A549 (cell line): ENCODE data around the gene PI4KA. TPM values are rescaled to one million over a fixed set of nuclear protein-coding genes. Genes with fewer than 3 reads are reported as not detected.

Source experiments
- ATAC-seq, 2 experiments: fragments of 200-7000 bp in 1 of 2; fragments of >200 bp in 1 of 2; cut with Nextera tagmentation in 1 of 2; cut with Tn5 transposase in 1 of 2; 3 replicates each; pipeline versions ENCODE4 v1.8.0 to v1.9.1; 2018 to 2020; ENCODE audit warnings: mild to moderate bottlenecking in 1 of 2, moderate library complexity in 1 of 2
- CTCF ChIA-PET: fragments of 300-600 bp; sonication (Branson Sonifier 250); formaldehyde crosslinking; extraction: SDS; loops from one replicate; lab custom pipeline; 2021; ENCODE audit warnings: antibody characterized with exemption, inconsistent platforms; lab: Yijun Ruan, JAX
- POLR2A ChIA-PET: fragments of 350-600 bp; formaldehyde crosslinking; extraction: SDS; loops from one replicate; lab custom pipeline; 2021; ENCODE audit warnings: antibody characterized with exemption, inconsistent platforms; lab: Yijun Ruan, JAX
- DNase-seq, 2 experiments: peaks; one replicate each; pipeline versions ENCODE4 v3.0.0 to v3.0.0-alpha.2; 2011 to 2016; ENCODE audit warnings: low read depth in 1 of 2, low spot score in 1 of 2
- FAIRE-seq: peaks from 2 replicates; lab custom pipeline; 2011; peaks lifted over from hg19 to GRCh38; lab: Jason Lieb, UNC
- H3K27ac ChIP-seq, 2 experiments: fragments of >200 bp; sonication (Bioruptor Twin); formaldehyde crosslinking; 3 replicates each; pipeline ENCODE4 v1.5.1; 2016 to 2017
- H3K4me1 ChIP-seq: fragments of >200 bp; sonication (Bioruptor Twin); formaldehyde crosslinking; 3 replicates; pipeline ENCODE4 v1.6.1; 2016
- H3K4me2 ChIP-seq: fragments of >200 bp; sonication (Bioruptor Twin); formaldehyde crosslinking; 3 replicates; pipeline ENCODE4 v1.6.1; 2016
- H3K4me3 ChIP-seq: fragments of >200 bp; sonication (Bioruptor Twin); formaldehyde crosslinking; 3 replicates; pipeline ENCODE4 v1.5.1; 2016
- H3K9me3 ChIP-seq: fragments of >200 bp; sonication (Bioruptor Twin); formaldehyde crosslinking; 3 replicates; pipeline ENCODE4 v1.6.1; 2016
- BHLHE40 ChIP-seq: IDR thresholded peaks from 2 replicates; pipeline ENCODE4 v1.6.1; 2012; ENCODE audit warnings: low read depth, low read length, inconsistent platforms
- CEBPB ChIP-seq, 2 experiments: fragments of >200 bp in 1 of 2; sonication (Bioruptor Twin) in 1 of 2; formaldehyde crosslinking in 1 of 2; IDR thresholded peaks; 2 replicates each; pipeline ENCODE4 v1.6.1; 2012 to 2016
- EHF ChIP-seq: fragments of 250-450 bp; sonication (Bioruptor Pico); IDR thresholded peaks from 2 replicates; pipeline ENCODE4 v1.5.0; 2020; ENCODE audit warnings: mild to moderate bottlenecking
- EHMT2 ChIP-seq: fragments of 200-600 bp; sonication (generic); IDR thresholded peaks from 2 replicates; pipeline ENCODE4 v1.6.1; 2016; ENCODE audit warnings: antibody characterized with exemption, low read depth, mild to moderate bottlenecking, moderate library complexity
- EP300 ChIP-seq, 2 experiments: fragments of >200 bp; sonication (Bioruptor Twin); formaldehyde crosslinking; IDR thresholded peaks; 2 replicates in 1 of 2; 3 replicates in 1 of 2; pipeline ENCODE4 v1.6.1; 2016 to 2017
- ESRRA ChIP-seq: fragments of 150-350 bp; IDR thresholded peaks from 2 replicates; pipeline ENCODE4 v1.6.1; 2014; ENCODE audit warnings: mild to moderate bottlenecking, low read length, borderline replicate concordance
- HOXB13 ChIP-seq: fragments of 250-450 bp; sonication (Bioruptor Pico); IDR thresholded peaks from 2 replicates; pipeline ENCODE4 v1.5.0; 2020; ENCODE audit warnings: low read depth, mild to moderate bottlenecking, moderate library complexity
- HOXB5 ChIP-seq: fragments of 250-450 bp; sonication (Bioruptor Pico); IDR thresholded peaks from 2 replicates; pipeline ENCODE4 v1.5.0; 2020; ENCODE audit warnings: mild to moderate bottlenecking, moderate library complexity
- JUN ChIP-seq, 2 experiments: fragments of >200 bp; sonication (Bioruptor Twin); formaldehyde crosslinking; IDR thresholded peaks; 2 replicates in 1 of 2; 3 replicates in 1 of 2; pipeline ENCODE4 v1.6.1; 2016 to 2017
- JUNB ChIP-seq: fragments of >200 bp; sonication (Bioruptor Twin); formaldehyde crosslinking; IDR thresholded peaks from 2 replicates; pipeline ENCODE4 v1.6.1; 2016
- MAFK ChIP-seq: fragments of 450-650 bp; IDR thresholded peaks from 2 replicates; pipeline ENCODE4 v1.6.1; 2014; ENCODE audit not compliant: partially characterized antibody
- MYC ChIP-seq: IDR thresholded peaks from 2 replicates; pipeline ENCODE4 v1.6.1; 2012; ENCODE audit warnings: mild to moderate bottlenecking, inconsistent platforms, low read length, improper control_type of control experiment, borderline replicate concordance
- NFE2L2 ChIP-seq: fragments of 150-350 bp; conservative IDR thresholded peaks from 2 replicates; pipeline ENCODE4 v1.6.1; 2014; ENCODE audit warnings: low read length
- RFX5 ChIP-seq: fragments of 450-650 bp; IDR thresholded peaks from 2 replicates; pipeline ENCODE4 v1.7.1; 2014; ENCODE audit warnings: antibody characterized with exemption, mild to moderate bottlenecking, moderate library complexity
- TP53 ChIP-seq: fragments of 250-450 bp; sonication (Bioruptor Pico); IDR thresholded peaks from 2 replicates; pipeline ENCODE4 v1.5.0; 2021; ENCODE audit warnings: mild to moderate bottlenecking, moderate library complexity
- ZC3H11A ChIP-seq: fragments of 450-650 bp; IDR thresholded peaks from 2 replicates; pipeline ENCODE4 v1.6.1; 2014; ENCODE audit warnings: antibody characterized with exemption, mild to moderate bottlenecking
- ZFP36 ChIP-seq: fragments of 450-650 bp; IDR thresholded peaks from 2 replicates; pipeline ENCODE4 v1.6.1; 2014; ENCODE audit warnings: borderline replicate concordance; ENCODE audit not compliant: partially characterized antibody
- ZNF302 ChIP-seq: fragments of 250-450 bp; sonication (Bioruptor Pico); IDR thresholded peaks from 2 replicates; pipeline ENCODE4 v1.9.0; 2021; ENCODE audit warnings: inconsistent platforms, mild to moderate bottlenecking, moderate library complexity
- WGBS: methylation state at CpG from one replicate; pipeline ENCODE4 v1.1.6; 2017; ENCODE audit errors: missing lambda C conversion rate; 5-methylcytosine and 5-hydroxymethylcytosine counted together
- polyA plus RNA-seq, 4 experiments: library from polyadenylated mRNA; depleted of rRNA in 3 of 4; stranded (reverse); fragments of >200 nt; fragmentation: RNase III in 1 of 4; extraction: RNeasy Plus Mini Kit Qiagen cat#74134 plus additional on column Dnase treatment in 1 of 4; gene quantifications; 2 replicates in 3 of 4; 3 replicates in 1 of 4; pipeline ENCODE4 v1.2.3, GENCODE V29; 2011 to 2017
- TF ChIP-seq, protein P1 (sequence below): IDR thresholded peaks from 2 replicates; pipeline ENCODE4 v1.6.1; 2012
- TF ChIP-seq, protein P2 (sequence below): IDR thresholded peaks from 2 replicates; pipeline ENCODE4 v1.6.1; 2012; ENCODE audit warnings: low read depth, borderline replicate concordance
- TF ChIP-seq, protein P3 (sequence below): fragments of >200 bp; sonication (Bioruptor Twin); formaldehyde crosslinking; IDR thresholded peaks from 2 replicates; pipeline ENCODE4 v1.6.1; 2016
- TF ChIP-seq, protein P4 (sequence below): fragments of 250-450 bp; sonication (Bioruptor Pico); IDR thresholded peaks from 2 replicates; pipeline ENCODE4 v1.5.0; 2020; ENCODE audit warnings: low read depth, mild to moderate bottlenecking, moderate library complexity
- TF ChIP-seq, protein P5 (sequence below): fragments of >200 bp; sonication (Bioruptor Twin); formaldehyde crosslinking; IDR thresholded peaks from 3 replicates; pipeline ENCODE4 v1.6.1; 2016
- TF ChIP-seq, protein P6 (sequence below): IDR thresholded peaks from 2 replicates; pipeline ENCODE4 v1.6.1; 2012

The PI4KA gene
- polyA plus RNA-seq, 2 of the 4 experiments (the other 2 are of a cell fraction): 14.4 to 21.3 TPM

DNA sequence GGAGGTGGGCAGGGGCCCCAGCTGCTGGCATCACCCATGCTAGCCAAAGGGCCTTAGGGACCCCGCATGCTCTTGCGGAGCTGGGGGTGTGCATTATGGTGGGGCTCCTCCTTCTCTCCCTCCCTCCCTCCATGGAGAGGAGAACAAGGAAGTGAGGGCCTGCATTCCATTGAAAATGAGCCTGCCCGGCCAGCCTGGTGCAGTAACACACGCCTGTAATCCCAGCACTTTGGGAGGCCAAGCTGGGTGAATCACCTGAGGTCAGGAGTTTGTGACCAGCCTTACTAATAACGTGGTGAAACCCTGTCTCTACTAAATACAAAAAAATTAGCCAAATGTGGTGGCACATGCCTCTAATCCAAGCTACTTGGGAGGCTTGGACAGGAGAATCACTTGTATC is 22.6 kb upstream of the PI4KA start:
- CTCF ChIA-PET: interaction anchor here (2.1 to 2.3 kb wide), 2 partner anchors 77 to 83 kb away, joined by 4 to 6 read pairs; no protein-coding TSS in a partner anchor
- 43% methylated on average over 3 of the region's 5 CpGs for WGBS
- POLR2A ChIA-PET: no interaction called here
- ATAC-seq: no peak
- Histone ChIP-seq H3K4me1 (peaks cover 6% of the 10 kb centered on the region), H3K4me3 (no peak overlapping the region), H3K9me3 (no peaks in the 10 kb centered on the region), H3K4me2 (no peak overlapping the region), H3K27ac (no peak overlapping the region)
- TF ChIP-seq HOXB13 (no peak), MAFK (no peak), EHMT2 (no peak), BHLHE40 (no peak), ZNF302 (no peak), JUN (IDR thresholded peaks at IDR 0.05) (no peak)
- TF ChIP-seq, protein P1, sequence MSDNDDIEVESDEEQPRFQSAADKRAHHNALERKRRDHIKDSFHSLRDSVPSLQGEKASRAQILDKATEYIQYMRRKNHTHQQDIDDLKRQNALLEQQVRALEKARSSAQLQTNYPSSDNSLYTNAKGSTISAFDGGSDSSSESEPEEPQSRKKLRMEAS: no peak
- FAIRE-seq: no peak
- no peak for DNase-seq

DNA sequence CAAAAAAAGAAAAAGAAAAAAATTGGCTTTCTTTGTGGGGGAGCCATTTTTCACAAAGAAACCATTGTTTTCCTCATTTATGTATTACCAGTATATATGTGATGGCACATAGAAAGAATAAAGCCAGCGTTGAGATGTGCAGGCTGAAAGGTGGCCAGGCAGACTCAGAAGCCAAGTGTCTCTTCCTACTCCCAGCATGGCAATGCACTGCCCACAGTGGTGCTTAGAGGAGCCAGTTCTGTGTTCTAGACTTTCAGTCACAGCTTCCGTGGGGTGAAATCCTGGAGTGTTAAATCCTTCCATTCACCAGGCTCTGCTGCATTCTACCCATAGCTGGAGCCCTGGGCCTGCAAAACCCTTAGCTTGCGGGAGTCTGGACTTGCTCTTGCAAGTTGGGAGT is 19.1 kb upstream of the PI4KA start:
- H3K27ac ChIP-seq: no peak overlapping the region
- ATAC-seq: no peak
- no peaks in the 10 kb centered on the region for H3K9me3 ChIP-seq
- H3K4me2 ChIP-seq: no peak overlapping the region
- TF ChIP-seq, protein P2, sequence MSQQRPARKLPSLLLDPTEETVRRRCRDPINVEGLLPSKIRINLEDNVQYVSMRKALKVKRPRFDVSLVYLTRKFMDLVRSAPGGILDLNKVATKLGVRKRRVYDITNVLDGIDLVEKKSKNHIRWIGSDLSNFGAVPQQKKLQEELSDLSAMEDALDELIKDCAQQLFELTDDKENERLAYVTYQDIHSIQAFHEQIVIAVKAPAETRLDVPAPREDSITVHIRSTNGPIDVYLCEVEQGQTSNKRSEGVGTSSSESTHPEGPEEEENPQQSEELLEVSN: no peak
- TF ChIP-seq, protein P3, sequence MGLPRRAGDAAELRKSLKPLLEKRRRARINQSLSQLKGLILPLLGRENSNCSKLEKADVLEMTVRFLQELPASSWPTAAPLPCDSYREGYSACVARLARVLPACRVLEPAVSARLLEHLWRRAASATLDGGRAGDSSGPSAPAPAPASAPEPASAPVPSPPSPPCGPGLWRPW: no peak
- TF ChIP-seq ESRRA (no peak), EP300 (IDR thresholded peaks at IDR 0.05) (no peak), TP53 (CRISPR knock-in tag) (no peak), ZC3H11A (no peak), JUN (IDR thresholded peaks at IDR 0.05) (no peak), CEBPB (IDR thresholded peaks at IDR 0.05) (no peak), EHF (CRISPR knock-in tag) (no peak), ZFP36 (no peak), RFX5 (no peak), HOXB5 (no peak), NFE2L2 (no peak), JUNB (no peak), MYC (no peak)
- TF ChIP-seq, protein P4, sequence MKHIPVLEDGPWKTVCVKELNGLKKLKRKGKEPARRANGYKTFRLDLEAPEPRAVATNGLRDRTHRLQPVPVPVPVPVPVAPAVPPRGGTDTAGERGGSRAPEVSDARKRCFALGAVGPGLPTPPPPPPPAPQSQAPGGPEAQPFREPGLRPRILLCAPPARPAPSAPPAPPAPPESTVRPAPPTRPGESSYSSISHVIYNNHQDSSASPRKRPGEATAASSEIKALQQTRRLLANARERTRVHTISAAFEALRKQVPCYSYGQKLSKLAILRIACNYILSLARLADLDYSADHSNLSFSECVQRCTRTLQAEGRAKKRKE (CRISPR knock-in tag): no peak
- TF ChIP-seq, protein P5, sequence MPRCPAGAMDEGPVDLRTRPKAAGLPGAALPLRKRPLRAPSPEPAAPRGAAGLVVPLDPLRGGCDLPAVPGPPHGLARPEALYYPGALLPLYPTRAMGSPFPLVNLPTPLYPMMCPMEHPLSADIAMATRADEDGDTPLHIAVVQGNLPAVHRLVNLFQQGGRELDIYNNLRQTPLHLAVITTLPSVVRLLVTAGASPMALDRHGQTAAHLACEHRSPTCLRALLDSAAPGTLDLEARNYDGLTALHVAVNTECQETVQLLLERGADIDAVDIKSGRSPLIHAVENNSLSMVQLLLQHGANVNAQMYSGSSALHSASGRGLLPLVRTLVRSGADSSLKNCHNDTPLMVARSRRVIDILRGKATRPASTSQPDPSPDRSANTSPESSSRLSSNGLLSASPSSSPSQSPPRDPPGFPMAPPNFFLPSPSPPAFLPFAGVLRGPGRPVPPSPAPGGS: no peak
- TF ChIP-seq, protein P6, sequence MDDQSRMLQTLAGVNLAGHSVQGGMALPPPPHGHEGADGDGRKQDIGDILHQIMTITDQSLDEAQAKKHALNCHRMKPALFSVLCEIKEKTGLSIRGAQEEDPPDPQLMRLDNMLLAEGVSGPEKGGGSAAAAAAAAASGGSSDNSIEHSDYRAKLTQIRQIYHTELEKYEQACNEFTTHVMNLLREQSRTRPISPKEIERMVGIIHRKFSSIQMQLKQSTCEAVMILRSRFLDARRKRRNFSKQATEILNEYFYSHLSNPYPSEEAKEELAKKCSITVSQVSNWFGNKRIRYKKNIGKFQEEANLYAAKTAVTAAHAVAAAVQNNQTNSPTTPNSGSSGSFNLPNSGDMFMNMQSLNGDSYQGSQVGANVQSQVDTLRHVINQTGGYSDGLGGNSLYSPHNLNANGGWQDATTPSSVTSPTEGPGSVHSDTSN: no peak
- DNase-seq: no peak
- WGBS: 96% methylated on average over 3 of the region's 3 CpGs
- H3K4me3 ChIP-seq: no peak overlapping the region
- no peak for FAIRE-seq
- ChIA-PET CTCF (interaction anchor here (0.8 to 6.5 kb wide), 2 partner anchors 8 to 19 kb away, joined by 3 to 35 read pairs; partner anchors contain the start of genes PI4KA and SNAP29), POLR2A (no interaction called here)
- H3K4me1 ChIP-seq: no peaks in the 10 kb centered on the region
